GM13977 (cell line): ENCODE results near the gene TMEM156.

Experiments used
- DNase-seq: peaks from one replicate; pipeline ENCODE4 v3.0.0; 2012; ENCODE audit warnings: low spot score
- CTCF ChIP-seq: IDR thresholded peaks from 2 replicates; pipeline ENCODE4 v1.5.1; 2012; ENCODE audit warnings: mild to moderate bottlenecking, control low read depth; ENCODE audit not compliant: insufficient read depth; ENCODE audit errors: extremely low read depth, missing control alignments
- in situ Hi-C: fragments of 300-500 bp; cut with MboI; formaldehyde crosslinking; loops from one replicate; pipeline ENCODE4 v1.12.0; 2022; ENCODE audit warnings: low sequenced_read_pairs, low pct_unique_long_range_greater_than_20kb, mixed read lengths, inconsistent platforms; ENCODE audit not compliant: unreplicated experiment

TMEM156 gene

GRCh38 chr4:38926896-38927295, 105.3 kb downstream of the TMEM156 start:
- in situ Hi-C loops, result no loop called here
- no peak for TF ChIP-seq CTCF
- DNase-seq, result no peak

GRCh38 chr4:38925492-38926413, 106.5 kb downstream of the TMEM156 start:
- no peak for TF ChIP-seq CTCF
- in situ Hi-C loops, result no loop called here
- no peak for DNase-seq

- DNase-seq, result no peak
- in situ Hi-C loops, result no loop called here
- TF ChIP-seq CTCF, result no peak
Measured at GRCh38 chr4:38924353-38924752, 107.9 kb downstream of the TMEM156 start.

GRCh38 chr4:38923746-38924145, 108.5 kb downstream of the TMEM156 start:
- in situ Hi-C loops, result no loop called here
- no peak for DNase-seq
- TF ChIP-seq CTCF, result no peak

- in situ Hi-C loops, result no loop called here
- no peak for DNase-seq
- TF ChIP-seq CTCF, result no peak
Measured at GRCh38 chr4:38921151-38921550, 111.1 kb downstream of the TMEM156 start.

- in situ Hi-C loops, result no loop called here
- no peak for TF ChIP-seq CTCF
- no peak for DNase-seq
Measured at GRCh38 chr4:38920677-38921076, 111.5 kb downstream of the TMEM156 start.
